K562 (cell line): ENCODE measurements around the gene OR5T3.

Experiments used
- ATF7 ChIP-seq: fragments of 450-650 bp; IDR thresholded peaks from 2 replicates; pipeline ENCODE4 v1.7.1; 2014; ENCODE audit warnings: mild to moderate bottlenecking, moderate library complexity
- KAT8 ChIP-seq: fragments of 450-650 bp; IDR thresholded peaks from 2 replicates; pipeline ENCODE4 v1.6.1; 2016; ENCODE audit warnings: low read depth, mild to moderate bottlenecking
- POLR2A ChIP-seq: fragments of 450-650 bp; conservative IDR thresholded peaks from 2 replicates; pipeline ENCODE4 v1.6.1; 2016
- ZBTB7A ChIP-seq: IDR thresholded peaks from 2 replicates; pipeline ENCODE4 v1.6.1; 2011; ENCODE audit warnings: low read depth, mild to moderate bottlenecking, low read length, moderate library complexity, borderline replicate concordance; ENCODE audit not compliant: control insufficient read depth
- TF ChIP-seq, protein P1 (sequence below): sonication (generic); formaldehyde crosslinking; IDR thresholded peaks from 2 replicates; pipeline ENCODE4 v1.8.1; 2022; ENCODE audit warnings: missing genetic modification reagents

DNA sequence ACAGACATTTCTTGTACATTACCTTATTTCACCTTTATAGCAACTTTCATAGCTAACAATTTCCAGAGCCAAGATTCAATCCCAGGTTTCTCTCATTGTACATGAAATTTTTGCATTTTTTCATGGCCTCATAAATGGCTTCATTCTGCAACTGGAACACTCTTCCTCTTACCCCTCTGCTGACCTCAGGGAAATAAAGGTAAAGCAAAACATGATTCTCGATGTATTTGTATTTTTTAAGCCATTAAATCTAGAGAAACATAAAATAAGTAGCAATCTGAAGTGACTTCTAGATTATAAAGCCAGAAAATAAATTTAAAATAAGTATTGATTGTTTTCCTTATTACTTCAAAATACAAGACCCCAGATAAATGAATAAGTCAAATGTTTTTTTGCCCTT is 17.9 kb upstream of the OR5T3 start, which contains the start of gene OR5T2:
- TF ChIP-seq KAT8 (no peak), ZBTB7A (no peak), ATF7 (no peak), POLR2A (no peak)
- TF ChIP-seq, protein P1, sequence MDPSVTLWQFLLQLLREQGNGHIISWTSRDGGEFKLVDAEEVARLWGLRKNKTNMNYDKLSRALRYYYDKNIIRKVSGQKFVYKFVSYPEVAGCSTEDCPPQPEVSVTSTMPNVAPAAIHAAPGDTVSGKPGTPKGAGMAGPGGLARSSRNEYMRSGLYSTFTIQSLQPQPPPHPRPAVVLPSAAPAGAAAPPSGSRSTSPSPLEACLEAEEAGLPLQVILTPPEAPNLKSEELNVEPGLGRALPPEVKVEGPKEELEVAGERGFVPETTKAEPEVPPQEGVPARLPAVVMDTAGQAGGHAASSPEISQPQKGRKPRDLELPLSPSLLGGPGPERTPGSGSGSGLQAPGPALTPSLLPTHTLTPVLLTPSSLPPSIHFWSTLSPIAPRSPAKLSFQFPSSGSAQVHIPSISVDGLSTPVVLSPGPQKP (CRISPR knock-in tag): no peak
